HG03558 (cell line): ENCODE measurements around the gene LTB4R2.

Source experiments
- ATAC-seq: cut with Tn5 transposase; IDR thresholded peaks from one replicate; pipeline ENCODE4 v1.9.1; 2021; ENCODE audit warnings: moderate number of reproducible peaks; ENCODE audit not compliant: unreplicated experiment; ENCODE audit errors: extremely low read depth

LTB4R2 gene

DNA sequence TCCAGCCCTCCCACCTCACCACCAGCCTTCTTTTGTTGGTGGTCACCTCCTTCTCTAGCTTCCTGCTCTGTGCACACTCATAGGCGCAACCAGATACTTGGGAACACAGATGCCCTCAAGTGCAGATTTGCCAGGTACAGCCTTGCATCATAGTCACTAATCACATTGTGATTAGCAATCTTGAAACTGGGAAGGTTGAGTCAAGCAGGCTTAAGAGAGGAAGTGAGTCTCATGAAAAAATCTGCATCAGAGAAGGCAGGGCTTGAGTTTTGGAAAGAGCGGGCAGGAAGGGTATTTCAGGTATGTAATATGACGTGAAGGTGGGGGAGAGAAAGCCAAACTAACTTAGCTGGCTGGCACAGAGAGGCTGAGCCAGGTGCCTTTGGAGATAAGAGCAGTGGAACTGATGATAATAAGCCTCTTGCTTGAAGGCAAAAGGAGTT lies 35.8 kb upstream of the LTB4R2 start:
- ATAC-seq, result peak; percentile 44

DNA sequence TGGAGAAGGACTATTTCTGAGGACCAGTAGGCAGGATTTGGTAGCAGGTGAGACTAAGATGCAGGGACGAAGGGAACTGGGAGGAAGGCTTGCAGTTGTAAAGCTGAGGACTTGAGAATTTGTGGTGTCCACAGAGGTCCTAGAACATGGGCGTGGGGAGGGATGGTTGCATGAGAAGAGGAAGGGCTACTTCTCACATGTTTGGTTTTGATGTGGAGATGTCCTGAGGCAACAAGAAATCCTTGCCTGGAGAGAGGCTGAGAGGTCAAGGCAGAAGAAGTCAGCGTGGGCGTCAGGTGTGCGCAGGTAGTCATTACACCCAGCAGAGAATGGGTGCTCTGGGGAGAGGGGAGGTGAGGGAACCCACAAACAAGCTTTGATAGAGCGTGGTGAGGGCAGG lies 32.9 kb upstream of the LTB4R2 start:
- ATAC-seq, result no peak

DNA sequence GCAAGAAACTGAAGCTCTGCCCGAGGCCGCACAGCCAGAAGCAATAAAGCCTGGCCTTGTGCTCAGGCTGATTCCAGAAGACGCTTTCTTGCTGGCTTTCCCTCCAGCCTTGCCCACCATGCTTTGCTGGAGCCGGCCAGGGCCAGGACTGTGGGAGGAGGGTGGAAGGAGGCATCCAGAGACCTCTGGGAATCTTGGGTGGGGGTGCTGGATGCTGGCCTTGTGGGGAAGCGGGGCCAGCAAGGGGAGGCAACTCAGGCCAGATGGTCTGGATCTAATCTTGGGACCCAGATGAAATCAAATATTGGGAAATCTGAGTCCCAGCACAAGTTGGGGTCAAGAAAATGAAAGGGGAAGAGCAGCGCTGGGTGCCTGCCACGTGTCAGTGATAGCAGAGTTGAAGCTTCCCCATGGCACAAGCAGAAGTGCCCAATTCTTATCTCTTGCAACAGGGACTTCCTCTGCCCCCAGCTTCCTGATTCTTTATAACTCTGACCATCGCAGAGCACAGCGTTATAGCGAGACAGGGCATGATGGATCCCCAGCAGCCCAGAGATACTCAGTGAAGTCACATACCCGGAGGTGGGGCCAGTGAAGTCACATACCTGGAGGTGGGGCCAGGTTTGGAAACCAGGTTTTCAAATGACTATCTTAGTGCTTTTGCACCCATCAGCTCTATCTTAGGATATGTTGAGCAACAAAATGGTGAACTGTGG lies 32.2 kb upstream of the LTB4R2 start:
- ATAC-seq, result no peak

DNA sequence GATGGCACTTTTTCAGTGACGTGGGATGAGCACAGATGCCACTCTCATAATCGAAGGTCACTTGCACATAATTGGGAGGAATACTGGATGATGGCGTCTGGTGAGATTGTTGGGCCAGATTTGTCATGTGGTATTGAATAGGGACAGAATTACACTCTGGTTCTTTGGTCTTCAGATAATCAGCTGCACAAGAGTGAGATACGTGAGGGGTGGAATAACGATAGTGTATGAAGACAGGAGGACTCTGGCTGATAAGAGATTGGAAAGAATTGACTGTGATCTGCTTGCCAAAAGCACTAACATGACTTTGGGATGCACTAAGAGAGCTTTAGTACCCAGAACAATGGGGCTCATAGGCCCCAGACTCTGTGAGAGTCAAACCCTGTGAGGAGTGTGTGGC lies 31.5 kb upstream of the LTB4R2 start:
- no peak for ATAC-seq

DNA sequence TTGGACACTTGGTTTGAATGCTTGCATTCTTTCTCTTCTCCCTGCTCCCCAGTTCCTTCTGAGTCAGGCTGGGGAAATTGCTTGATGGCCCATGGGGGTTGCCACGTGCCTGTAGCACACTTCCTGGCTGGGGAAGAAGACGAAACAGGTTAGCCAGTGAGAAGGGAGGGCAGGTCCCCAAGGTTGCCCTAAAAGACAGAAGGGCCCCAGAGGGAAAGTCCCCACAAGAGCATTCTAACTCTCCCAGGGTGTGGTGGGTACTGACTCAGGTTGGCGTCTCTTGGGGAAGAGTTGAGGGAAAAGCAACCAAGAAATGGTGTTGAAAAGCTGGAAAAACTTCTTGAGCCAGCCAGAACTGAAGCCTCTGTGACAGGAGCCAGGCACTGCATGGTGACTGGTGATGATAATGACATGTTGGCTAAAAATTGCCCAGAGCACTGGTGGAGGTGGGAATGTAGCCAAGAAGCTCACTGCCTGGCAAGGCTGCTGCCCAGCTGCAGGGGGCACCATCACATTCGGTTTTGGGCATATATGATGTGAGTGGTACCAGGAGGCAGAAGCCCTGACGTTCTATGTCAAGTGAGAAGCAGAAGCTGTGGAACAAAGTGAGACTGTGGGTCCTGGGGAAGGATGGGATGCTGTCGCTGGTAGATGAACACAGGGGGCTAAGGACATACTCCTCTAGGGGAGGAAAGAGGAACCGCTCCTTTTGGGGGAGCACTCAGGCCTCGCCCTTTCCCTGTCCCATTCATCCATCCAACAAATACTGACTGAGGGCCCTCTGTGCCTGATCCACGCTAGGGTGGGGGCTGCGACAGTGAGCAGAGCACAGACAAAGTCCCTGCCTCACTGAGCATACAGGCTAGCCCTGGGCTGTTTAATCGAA lies 30.4 kb upstream of the LTB4R2 start:
- peak; percentile 56 for ATAC-seq

DNA sequence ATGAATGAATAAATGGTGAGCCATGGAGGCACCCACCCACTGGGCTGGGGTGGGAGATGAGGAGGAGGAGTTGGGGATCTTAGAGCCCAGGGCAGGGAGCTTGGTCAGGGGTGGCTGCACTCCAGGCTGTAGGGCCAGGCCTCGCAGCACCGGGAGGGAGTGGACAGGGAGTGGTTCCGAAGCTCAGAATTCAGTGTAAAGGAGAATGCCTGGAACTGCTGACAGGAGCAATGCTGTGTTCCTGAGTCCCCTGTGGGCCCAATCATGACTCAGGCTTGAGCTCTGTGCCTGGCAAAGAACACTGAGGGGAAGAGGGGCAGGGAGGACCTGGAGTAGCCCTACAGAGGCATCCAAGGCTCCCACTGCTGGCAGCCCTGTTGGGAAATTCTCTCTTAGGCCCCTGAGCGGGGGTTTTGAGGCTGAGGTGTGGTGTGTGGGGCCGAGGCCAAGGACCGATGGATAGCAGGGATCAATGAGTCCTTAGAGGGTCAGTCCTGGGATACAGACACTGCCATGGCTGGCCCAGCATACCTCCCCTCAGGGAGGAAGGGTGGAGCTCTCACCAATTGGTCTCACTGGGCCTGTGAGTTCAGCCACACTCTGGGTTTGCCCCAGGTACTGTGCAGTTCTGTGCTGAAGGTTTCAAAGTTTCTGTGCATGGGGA lies 29.0 kb upstream of the LTB4R2 start:
- ATAC-seq, result no peak

DNA sequence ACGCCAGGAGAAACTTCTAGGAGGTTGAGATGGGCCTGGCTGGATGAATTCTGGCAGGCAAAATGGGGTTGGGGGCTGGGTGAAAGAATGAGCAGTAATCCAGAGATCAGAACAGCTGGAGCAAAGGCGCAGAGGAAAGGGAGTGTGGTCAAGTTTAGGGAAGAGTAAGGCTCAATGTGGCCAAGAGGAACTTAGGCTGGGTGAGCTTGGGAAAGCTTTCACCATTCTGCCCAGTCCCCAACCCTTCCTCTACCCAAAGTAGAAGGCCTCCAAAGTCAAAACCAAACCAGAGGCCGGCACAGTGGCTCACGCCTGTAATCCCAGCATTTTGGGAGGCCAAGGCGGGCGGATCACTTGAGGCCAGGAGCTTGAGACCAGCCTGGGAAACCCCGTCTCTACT lies 28.3 kb upstream of the LTB4R2 start:
- ATAC-seq, result no peak

DNA sequence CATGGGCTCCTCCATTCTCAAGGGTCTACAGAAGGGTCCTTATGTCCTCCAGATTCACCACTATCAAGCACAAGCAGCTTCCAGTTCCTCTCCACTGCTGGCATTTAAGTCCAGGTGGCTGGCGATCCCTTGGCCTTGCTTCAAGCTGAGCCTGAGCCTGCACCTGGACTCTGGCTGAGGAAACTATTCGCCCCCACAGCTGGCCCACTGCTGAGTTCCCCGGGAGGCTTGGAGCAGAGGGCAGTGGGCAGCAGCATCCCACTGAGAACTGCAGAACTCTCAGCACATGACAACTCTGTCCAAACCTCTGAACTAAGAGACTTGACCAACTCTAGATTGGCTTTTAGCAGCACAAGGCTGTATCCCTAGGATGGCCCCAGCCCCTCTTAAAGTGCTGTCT lies 27.2 kb upstream of the LTB4R2 start:
- no peak for ATAC-seq

DNA sequence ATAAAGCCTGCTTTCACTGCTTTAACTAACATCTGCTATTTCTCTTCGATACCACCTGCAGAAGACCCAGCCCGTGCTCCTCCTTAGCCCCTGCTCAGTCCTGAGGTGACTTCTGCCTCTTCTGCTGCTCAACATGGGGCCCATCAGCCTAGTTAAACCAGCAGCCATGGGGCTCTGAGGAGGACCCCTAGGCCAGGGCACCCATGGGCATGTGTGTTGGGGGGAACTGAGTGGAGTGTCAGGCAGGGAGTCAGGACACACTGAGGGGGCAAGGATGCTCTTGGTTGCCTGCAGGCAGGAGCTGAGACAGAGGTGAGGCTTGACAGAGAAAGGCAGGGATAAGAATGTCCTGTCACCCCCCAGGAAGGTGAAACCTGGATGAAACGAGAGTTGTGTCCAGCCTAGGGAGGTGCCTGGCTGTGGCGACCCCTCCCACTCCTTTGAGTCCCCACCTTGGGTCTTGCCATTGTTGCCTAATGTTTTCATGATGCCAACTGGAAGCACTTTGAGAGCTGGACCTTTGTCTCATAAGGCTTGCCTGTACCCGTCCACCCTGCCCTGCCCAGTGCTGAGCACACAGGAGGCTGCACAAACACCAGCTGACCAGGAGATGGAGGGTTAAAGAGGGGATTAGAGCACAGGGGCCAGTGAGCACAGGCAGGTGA lies 26.0 kb upstream of the LTB4R2 start:
- no peak for ATAC-seq

DNA sequence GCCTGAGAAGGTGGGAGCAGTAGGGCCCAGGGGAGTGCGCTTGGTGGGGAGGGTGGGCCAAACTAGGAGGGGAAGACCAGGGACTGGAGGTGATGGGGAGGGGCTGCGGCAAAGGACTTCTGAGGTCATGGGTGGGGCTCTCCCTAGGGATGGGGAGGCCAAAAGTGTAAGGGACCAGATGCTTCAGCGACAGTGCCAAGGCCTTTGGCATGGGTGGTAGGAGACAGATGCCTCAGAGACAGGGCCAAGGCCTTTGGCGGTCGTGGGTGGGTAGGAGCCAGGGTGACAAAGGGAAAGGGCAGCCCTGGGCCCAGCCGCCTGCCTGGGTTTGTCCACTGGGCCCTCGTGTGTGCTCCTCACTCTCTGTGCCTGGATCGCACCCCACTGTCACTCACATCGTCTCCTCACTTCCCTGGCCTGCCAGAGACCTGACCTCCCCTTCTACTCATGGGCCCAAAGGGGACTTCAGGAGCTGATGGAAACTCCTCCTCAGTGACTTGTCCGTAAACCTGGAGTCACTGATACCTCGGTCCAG lies 25.4 kb upstream of the LTB4R2 start:
- no peak for ATAC-seq

DNA sequence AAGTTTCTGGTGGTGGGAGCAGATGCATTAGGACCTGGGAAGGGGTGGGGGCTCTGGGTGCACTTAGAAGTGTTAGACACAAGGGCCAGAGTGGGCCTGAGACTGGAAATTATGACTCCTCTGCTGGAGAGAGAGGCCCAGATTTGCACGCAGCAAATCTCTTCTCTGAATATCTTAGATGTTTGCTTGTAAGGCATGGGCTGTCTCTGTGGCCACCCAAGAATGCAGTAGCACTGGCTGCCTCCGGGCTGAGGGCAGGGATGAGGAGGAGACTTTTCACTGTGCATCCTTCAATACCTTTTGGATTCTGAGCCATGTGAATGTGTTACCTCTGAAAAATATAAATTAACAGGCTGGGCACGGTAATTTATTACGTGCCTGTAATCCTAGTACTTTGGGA lies 24.6 kb upstream of the LTB4R2 start:
- no peak for ATAC-seq

DNA sequence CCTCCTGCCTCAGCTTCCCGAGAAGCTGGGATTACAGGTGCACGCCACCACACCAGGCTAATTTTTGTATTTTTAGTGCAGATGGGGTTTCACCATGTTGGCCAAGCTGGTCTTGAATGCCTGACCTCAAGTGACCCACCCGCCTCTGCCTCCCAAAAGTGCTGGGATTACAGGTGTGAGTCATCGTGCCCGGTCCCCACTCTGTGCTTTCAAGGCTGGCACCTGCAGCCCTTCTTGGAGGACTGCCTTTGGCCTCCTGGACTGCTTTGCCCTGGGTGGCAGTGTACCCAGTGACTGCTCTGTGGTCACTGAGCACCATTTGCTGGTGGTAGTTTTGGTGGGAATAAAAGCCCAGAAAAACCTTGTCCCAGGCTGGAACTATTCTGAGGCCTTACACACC lies 22.9 kb upstream of the LTB4R2 start:
- ATAC-seq, result no peak

DNA sequence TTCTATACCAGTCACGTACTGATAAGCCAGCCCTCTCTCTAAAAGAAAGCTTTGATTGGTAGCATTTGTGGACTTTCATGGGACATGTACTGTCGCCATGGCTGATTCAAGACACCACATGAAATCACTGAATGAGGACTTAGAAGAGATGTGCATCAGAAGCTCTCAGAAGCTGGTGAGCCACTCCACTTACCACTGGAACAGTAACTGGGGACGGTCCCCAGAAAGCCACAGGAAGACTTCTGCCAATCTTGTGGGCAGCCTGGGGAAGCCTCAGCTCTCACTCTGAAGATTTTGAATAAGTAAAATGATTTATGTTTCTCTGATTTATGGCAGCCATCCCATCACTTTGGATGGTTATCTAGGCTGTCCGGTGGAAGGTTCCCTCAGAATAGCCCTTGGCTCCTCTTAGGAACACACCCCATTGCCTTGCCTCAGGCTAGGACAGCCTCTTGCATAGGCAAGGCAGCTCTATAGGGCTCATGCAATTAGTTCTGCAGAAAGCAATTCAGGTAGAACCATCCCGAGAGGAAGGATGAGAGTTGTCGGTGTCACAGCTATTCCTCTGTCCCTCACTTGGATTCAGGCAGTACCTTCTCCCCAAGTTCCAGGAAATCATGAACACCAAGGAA lies 20.2 kb upstream of the LTB4R2 start:
- no peak for ATAC-seq

DNA sequence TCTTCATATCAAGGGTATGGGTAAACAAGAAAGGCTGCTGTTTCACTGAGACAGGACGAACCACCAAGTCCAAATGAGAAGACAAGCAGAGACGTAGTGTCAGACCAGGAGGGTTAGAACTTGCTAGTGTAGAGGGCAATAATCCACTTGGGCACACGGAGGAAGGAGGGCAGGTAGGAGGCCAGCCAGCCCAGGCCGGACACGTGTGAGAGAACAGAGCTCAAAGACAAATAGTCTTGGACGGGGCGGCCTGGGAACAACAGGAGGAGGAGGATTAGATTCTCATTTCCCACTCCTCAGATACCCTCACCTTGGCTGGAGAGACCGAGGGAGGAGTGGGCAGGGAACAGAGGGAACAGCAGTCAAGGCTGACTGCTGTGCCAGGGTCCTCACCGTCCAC lies 19.2 kb upstream of the LTB4R2 start:
- ATAC-seq, result no peak

DNA sequence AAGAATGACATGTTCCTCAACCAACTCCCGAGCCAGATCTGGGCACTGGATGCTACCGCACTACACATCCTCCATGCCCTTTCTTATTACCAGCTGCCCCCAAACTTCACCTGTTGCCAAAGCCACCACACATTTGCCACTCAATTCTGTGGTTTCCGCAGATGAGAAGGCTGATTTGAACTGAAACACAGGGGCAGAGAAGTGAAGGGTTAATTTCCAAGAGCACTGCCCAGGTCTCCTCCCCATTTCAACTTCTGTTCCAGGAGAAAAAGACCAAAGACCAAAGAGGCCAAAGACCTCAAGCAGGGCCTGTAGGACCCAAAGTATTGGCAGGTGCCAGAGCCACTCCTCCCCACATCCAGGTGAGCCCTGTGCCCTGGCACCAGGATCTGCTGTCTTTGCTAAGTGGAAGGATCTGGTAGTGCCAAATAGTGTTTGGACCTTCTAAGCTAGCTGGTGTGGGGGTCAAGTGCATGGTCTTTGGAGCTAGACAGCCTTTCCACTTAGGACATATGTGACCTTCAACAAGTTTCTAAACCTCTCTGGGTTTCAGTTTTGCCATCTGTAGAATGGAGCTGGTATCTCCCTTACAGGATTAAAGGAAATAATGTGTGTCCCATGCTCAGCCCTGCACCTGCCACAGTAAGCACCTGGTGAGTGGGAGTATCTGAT lies 18.4 kb upstream of the LTB4R2 start:
- ATAC-seq, result no peak

DNA sequence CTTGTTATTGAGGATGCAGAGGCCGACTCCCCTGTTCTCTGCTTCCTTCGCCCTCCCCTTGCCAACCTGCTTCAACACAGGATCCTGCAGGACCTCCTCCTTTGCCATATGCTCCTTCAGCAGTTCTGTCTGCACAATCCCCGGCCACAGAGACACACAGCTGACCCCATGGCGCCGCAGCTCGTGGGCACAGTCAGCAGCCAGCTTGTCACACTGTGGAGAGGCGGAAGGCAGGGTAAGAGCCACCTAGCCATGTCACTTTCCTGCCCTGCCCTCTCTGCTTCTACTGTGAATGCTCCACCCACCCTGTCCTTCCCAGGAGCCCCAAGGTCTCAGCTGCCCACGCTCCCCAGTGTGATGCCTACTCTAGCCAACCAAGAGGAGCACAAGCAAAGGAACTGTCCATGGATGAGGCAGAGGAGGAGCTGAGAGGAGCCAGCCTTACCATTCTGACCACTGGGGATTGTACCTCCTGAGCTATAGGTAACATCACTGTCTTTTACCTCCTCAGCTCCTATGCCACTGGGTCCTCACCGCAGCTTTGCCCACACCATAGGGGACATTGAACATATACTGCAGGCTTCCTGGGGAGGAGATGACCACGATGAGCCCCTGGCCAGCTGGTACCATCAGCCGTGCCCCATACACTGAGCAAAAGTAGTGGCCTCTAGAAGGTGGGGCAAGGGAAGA lies 17.7 kb upstream of the LTB4R2 start:
- no peak for ATAC-seq

DNA sequence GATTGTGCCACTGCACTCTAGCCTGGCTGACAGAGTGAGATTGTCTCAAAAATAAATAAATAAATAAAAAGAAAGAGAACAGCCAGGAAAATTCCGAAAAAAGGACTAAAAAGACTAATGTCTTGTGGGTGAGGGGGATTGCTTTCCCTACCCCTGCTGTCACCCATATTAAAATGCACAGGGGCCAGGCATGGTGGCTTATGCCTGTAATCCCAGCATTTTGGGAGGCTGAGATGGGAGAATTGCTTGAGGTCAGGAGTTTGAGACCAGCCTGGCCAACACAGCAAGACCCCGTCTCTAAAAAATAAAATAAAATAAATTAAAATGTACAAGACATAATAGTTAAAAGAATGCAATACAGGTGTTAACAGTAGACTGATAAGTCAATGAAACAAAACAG lies 16.4 kb upstream of the LTB4R2 start:
- ATAC-seq, result no peak

DNA sequence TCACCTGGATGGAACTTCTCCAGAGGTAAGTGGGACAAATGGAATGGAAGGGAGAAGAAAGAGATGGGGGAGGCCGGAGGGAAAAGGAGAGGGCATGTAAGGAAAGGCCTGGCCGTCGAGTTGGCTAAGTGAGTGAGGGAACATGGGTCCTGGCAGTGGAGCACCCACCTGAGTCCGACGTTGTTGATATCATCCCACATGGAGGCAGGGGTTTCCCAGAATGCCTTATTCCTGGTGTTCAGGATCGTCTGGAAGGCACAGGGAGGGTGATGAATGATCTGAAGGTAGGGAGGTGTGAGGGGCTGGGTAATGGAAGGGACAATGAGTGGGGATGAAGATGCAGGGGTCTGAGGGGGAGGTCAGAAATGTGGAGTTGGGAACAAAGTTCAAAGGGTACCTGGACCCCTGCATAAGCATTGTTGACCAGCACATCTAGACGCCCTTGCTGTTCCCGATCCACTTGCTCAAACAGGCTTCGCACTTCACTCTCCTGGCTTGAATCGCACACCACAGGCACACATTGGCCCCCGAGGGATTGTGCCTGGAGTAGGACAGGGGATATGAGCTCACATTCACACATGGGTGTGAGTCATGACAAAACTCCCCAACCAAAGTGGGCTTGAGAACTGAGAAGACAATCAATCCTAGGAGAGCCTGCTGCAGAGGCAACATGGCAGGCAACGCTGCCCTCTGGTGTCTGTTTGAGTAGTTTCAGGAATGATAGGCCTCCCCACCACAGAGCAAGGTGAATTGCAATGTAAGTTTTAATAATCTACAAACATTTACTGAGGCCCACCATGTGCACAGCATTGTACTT lies 13.4 kb upstream of the LTB4R2 start:
- peak; percentile 32 for ATAC-seq
